Activated CD8-positive, alpha-beta memory T cell treated with anti-CD3 and anti-CD28 coated beads, Interleukin-2, amount 50 U/mL, for 24 hours (primary cell): Measurements from ENCODE around the gene GIT2.

Experiments
- DNase-seq: peaks from one replicate; pipeline ENCODE4 v3.0.0-alpha.2; 2020; ENCODE audit errors: extremely low read depth

The GIT2 gene

DNA sequence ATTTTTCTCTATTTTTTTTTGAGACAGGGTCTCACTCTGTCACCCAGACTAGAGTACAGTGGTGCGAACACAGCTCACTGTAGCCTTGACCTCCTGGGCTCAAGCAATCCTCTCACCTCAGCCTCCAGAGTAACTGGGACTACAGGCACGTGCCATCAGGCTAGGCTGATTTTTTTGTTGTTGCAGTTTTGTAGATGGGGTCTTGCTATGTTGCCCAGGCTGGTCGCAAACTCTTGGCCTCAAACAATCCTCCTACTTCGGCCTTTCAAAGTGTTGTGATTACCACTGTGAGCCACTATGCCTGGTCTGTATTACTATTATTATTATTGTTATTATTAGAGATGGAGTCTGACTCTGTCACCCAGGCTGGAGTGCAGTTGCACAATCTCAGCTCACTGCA is 23.3 kb downstream of the GIT2 start:
- DNase-seq: no peak

DNA sequence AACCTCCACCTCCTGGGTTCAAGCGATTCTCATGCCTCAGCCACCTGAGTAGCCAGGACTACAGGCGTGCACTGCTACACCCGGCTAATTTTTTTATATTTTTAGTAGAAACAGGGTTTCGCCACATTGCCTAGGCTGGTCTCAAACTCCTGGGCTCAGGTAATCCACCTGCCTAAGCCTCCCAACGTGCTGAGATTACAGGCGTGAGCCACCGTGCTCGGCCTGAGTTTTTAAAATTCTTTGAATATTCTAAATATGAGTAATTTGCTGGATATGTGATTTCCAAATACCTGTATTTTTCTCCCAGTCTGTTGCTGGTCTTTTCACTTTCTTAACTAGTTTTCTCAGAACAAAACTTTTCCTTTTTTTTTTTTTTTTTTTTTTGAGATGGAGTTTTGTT is 27.4 kb downstream of the GIT2 start:
- DNase-seq: no peak

DNA sequence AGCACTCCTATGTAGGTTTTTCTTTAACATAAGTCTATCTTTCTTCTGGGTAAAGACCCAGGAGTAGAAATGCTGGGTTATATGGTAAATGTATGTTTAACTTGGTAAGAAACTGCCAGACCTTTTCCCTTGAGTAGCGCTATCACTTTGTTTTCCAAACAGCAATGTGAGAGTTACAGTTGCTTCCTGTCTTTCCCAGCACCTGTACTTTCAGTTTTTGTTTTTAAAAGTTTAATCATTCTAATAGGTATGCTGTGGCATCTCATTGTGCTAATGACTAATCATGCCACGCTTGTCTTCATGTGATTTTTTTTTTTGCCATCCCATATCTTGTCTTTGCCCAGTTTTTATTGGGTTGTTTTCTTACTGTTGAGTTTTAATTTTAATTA is 28.1 kb downstream of the GIT2 start:
- DNase-seq: no peak

DNA sequence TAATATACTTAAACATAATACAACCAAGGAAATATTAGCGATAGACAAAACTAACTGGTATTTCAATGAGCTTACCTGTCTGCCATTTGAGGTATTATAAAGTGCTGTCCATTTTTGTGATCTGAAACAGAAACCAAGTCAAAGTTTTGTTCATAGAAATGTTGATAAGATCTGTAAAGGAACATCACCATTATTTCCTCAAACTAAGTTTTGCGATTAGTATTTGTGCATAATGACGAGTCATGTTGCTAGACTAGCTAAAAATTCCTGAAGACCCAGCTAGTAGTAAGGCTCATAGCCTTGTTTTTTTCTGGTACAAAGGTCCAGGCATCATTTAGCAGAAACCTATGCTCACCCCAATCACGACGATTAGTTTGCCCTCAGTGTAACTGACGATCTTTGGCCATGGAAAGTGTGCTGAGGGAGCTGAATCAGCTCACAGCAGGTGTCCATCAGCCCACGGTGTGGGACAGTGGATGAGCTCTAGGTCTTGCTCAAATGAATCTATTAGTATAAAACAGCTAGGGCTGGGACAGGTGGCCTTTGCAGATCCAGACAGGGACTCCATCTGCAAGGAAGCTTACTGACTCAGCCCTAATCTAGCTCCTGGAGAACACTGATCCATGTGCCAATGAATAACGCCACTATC is 28.7 kb downstream of the GIT2 start:
- no peak for DNase-seq

DNA sequence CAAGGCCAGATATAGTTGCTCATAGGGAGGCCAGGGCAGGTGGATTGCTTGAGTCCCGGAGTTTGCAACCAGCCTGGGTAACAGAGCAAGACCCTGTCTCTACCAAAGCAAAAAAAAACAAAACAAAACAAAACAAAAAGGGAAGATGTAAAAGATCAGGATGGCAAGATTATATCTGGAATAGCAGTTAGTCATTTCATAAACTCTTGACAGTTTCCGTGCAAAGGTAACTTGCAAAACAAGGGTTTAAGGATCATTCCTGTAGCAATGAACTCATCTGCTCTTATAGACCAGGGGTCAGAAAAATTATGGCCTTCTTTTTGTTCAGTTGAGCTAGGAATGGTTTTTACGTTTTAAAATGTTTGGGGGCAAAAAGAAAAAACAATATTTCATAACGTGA is 29.6 kb downstream of the GIT2 start:
- no peak for DNase-seq

DNA sequence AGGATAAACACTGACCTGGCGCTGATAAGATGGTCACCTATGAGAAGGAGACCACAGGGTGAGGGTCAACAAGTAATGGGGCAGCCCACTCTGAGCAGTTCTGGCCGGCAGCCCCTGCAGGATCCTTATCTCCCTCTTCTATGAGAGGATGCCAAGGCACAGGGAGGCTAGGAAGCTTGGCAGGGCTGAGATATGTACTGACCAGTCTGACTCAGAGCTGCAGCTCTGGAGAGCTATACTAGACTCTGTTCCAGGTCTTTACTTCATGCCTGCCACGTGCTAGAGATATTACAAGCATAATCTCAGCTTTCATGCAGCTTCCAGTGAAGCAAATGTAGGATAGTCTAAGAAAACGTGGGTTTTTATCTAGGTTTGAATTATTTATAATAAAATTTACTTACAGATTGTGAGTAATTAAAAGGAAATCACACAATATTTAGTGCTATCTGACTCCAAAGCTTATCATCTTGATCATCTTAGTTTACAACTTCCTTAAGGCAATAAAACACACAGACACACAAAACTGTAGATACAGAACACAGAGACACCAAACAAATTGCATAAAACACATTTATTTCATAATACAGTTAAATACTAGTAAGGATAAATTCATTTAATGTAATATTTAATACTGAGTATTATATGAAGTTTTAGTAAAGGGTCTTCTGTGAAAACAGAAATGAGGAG is 32.3 kb downstream of the GIT2 start:
- no peak for DNase-seq

DNA sequence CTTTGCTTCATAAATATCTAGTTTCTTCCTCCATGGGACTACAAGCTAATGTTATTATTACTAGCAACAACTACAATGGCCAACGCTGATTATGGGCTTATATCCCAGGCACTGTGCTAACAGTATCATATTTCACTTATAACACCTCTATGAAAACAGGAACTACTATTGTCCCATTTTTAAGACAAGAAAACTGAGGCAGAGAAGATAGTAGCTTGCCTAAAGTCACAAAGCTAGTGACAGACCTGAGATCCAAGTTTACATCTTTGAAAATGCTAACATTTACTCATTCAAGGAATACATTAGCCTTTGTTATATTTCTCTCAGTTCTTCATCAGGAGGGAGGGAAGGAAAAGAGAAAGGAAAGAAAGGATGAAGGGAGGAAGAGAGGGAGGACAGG is 32.8 kb downstream of the GIT2 start:
- no peak for DNase-seq

DNA sequence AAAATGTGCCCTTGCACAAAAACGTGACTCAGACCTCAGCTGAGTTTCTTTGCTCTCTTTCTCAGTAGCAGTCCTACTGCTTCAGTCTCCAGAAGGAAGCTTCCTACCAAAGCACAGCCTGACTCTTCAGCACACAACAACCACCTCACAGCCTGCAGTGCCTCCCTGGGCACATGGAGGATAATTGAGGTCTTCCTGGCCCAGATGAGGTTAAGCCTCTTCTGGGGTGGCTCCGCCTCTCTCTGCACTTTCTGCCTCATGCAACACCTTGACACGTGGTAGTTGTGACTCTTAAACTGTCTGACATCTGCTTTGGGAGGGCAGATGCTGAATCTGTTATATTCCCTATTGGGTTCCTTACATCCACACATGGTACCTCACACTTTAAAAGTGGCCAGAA is 33.8 kb downstream of the GIT2 start:
- no peak for DNase-seq

DNA sequence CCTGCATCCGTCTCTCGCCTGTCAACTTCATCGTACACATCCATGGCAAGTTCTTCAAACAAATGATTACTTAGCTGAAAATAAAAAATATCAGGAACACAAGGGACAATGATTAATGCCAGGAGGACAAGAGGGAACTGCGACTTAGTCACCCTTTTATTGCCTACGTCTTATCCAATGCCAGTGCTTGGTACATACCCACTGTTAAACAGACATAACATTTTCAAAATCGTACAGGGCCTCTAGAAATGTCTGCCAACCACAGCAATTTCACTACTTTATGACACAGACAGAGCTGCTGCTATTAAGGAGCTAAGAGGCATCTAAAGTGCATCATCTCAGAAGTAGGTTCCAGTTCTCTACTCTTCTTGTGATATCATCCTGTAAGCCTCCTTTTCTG is 34.6 kb downstream of the GIT2 start:
- no peak for DNase-seq

DNA sequence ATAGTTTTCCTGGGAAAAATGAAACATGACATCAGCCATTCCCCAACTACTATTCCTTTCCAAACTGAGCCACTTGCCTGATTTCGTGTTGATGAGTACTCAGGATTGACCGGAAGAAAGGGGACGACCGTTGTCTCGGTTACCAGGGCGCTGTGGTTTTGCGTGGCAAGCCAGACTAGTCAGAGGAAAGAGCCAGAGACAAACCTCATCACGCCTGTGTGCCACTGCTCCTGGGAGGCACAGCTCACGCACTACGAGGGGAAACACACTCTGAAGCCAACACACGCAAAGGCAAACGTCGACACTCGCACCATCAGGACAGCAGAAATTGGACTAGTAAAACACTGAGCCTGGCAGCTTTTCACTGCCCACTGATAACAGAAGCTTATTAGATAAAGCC is 35.0 kb downstream of the GIT2 start:
- no peak for DNase-seq

DNA sequence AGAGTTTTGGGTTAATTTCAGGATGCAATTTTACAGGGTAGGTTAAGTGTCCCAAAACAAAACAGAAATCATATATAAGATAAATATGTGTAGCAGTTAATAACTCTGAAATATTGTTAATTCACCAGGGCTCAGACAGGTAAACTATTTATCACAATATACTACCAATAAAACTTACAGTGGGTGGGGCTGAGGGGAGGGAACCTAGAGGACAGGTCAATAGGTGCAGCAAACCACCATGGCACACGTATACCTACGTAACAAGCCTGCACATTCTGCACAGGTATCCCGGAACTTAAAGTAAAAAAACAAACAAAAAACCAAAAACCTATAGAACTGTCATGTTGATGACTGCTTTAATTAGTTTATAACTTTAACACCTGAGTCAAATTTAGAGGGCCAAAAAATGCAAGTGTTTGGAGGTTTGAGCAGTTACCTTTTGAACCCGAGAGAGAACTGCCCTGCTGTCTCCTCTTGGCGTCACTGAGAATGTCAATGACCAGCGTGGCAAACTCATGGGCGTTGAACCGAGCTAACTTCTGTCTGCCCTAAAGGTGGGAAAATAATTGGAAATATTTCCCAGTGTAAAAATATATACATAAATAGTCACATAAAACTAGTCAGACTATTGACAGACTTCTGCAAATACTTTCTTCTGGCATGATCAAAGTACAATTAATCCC is 36.6 kb downstream of the GIT2 start:
- DNase-seq: no peak

DNA sequence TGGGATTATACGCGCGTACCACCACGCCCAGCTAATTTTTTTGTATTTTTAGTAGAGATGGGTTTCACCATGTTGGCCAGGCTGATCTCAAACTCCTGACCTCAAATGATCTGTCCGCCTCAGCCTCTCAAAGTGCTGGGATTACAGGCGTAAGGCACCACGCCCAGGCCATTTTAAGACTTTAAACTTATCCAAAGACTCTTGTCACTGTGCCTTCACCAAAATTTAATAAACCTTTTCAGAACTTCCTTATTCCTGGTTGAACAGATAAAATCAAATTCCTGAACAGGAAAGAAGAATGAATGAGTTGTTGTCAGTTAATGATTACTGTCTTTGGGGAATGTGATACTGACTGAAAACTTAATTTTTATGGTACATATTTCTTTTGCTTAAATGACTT is 37.8 kb downstream of the GIT2 start:
- no peak for DNase-seq

DNA sequence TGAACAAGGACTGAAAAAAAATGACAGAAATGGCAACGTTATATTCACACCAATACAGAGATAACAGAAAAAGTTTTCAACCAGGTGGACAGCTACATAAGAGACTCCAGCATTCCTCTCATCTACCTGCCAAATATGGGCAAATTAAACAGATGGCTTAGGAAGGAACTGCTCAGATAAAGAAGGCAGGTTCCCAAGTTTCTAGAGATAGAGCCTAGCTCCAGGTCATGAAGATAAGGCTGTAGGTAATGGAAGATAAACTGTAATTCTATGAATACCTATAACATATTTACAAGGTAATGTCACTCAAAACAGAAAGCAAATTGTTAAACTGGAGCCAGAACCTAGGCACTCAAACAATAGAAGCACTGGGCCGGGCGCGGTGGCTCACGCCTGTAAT is 42.5 kb downstream of the GIT2 start:
- DNase-seq: no peak

DNA sequence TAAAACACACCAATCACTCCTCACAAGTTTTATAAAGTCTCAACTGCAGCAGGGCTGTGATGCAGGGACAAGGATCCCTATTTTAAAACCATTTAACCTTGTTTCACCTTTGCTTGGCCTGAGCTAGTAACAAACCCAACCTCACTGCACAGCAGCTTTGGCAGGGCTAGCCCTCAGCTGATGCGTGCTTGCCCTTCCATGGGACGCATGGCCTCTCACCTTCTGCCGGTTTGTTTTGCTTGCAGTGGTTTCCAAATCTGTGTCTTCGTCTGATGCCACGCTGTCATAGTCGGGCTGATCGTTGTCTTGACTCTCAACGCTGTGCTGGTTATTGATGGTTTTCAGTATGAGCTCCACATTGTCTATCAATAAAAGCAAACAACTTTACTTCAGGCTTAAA is 43.3 kb downstream of the GIT2 start:
- DNase-seq: no peak

DNA sequence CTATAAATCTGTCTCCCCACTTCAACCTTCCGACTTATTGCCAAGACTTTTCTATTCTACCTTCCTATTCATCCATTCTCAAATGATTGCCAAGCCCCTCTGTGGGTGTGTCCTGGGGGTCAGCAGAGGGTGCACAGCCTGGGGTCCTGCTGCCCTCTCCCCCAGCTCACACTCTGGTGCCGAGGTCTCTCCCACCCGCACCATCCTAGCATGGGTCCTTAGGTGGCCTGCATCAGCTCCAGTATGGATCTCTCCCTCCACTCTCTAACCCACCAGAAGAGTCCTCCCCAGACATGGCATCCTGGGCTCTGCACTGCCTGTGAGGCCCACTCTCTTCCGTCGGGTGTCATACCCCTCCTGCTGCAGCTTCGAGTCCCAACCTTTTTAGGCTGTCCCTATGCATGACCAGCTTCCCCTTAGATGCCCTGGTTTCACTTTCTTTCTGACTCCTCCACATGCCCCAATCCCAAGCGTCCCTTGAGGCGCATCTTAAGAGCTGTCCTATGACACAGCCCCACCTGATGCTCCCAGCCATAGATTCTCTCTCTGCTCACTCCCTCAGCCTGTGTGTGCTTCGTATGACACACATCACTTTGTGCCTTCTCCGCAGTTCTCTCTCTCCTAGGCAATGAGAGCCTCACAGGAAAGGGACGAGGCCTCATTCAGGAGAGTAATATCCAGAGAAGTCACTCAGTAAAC is 43.9 kb downstream of the GIT2 start:
- DNase-seq: no peak

DNA sequence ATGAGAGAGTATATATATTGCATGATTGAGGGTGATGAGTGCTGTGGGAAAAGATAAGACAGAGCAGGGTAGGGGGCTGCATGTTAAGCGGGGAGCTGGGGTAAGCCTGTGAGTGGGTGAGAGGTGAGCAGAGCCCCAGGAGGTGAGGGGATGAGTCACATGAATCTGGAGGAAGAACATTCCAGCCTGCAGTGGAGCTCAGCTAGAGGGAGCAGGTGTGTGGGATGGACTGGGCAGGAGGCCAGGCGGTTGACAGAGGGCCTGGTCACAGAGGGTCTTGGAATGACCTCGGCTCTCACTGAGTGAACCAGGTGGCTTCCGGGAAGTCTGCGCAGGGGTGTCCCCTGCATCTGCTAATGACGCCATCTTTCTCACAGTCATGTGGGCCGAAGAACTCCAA is 44.4 kb downstream of the GIT2 start:
- no peak for DNase-seq

DNA sequence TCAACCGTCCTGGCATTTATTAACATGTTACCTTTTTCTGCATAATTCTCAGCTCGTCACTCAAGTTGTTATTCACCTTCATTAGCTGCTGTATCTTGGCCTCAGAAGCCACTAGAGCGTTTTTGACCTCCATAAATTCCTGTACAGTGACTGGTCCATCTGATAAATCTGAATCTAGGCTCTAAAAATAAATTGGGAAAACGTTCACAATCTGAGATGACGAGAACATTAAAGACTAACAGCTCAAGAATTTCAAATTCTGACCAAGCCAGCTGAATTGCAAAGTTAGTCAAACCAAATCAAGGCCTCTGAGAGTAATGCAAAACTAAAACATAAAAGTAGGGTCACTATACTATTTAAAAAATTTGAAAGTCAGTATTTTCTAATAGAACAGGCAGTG is 45.0 kb downstream of the GIT2 start:
- no peak for DNase-seq

DNA sequence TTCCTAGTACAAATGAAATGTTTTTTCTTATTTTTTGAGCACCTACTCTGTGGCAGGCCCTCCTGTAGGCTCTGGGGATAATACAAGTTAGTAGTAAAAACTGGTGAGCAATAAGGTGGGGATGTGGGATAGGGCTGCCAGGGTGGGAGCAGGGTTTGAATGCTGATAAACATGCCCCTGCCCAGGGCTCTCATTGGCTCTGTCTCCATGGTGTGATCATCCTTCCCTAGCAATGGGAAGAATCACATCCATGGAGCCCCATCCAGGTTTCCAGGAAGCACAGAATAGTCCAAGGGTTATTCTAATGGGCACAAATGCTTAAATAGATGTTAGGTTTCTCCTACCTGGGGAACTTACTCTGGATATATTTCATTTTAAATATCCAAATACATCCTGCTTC is 45.5 kb downstream of the GIT2 start:
- no peak for DNase-seq

DNA sequence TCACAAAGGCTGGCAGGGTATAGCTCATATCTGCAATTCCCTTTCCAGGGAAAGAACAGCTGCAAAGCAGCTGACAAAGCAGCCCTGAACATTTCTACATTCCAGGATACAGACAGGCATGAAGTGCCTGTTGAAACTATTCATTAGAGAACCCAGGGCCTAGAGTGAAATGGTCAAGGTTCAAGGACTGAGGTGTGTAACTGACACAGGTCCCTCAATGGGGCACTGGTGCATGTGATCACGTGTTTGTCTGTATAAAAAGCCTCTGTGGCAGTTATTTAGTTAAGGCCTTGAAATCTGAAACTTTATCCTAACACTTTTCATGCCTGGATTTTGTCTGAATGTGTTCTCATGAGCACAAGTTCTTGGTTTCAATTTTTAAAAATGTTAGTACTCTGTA is 47.1 kb downstream of the GIT2 start:
- no peak for DNase-seq

DNA sequence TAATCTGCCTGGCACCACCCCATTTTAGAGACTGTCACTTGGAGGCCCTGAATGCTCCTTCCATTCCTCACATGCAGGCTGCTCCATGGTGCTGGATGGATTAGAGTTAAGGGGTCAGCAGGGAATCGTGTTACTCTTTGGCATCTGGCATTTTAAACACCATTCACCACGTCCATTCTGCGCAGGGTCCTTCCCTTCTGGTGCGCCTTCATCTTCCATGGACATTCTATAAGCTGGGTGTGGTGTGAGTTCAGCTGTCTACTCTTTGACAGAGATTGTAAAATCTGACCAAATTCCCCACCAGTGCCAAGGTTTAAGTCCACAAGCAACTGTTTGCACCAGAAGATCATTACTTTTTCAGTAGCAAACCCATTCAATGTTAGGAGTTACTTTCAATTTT is 47.8 kb downstream of the GIT2 start:
- no peak for DNase-seq

DNA sequence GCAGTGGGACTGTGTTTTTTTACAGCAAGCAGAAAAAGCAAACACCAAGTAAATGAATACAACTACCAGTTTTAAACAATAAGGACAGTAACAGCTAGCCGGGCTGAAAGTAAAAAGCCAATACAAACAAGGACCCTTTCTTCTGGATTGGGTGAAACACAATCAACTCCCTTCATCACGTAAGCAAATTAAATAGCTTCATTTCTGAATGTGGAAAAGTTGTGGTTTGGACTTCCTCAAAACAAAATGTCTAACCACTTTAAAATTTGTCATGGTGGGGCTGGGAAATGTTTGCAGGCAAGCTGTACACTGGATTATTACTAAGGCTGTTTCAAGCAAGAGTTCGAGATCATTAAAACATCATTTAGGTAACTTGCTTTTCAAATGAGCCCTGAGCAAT is 48.6 kb downstream of the GIT2 start:
- DNase-seq: no peak

DNA sequence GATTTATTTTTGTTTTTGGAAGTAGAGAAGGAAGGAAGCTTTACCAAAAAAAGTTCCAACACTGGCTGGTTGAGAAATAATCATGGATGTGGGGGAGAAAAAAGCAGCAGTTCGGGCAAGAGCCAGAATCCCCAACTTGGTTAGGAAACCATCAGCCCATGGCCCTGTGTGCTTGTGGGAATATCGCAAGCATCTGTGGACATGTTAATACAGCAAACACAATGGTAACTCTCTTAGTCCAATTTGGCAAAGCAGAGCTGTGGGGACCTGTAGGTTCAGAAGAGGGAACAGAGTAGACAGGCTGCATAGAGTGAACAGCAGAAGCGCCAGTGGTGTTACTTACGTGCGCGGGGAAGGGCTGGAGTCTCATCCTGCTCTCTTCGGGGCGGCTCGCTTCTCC is 49.3 kb downstream of the GIT2 start:
- DNase-seq: no peak

DNA sequence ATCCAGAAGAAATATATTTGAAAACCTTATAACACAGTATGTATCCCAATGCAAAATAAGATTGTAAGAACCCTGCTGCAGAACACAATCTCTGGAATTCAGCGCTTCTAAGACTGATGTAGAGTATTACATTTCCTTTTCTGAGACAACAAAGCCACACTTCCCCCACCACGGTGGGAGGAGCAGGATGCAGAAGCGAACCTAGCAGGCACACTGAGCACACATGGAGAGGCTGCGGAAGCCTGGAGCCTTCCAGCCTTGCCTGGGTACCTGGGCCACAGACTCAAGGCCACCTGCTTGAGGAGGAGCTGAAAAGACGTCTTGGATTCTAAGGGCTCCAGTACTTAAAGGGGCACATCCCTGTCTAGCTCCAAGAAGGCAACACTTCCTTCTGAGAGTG is 49.7 kb downstream of the GIT2 start:
- no peak for DNase-seq
